HepG2 (cell line): ENCODE measurements around the gene CTF1. TPM values are rescaled to one million over a fixed set of nuclear protein-coding genes. Genes with fewer than 3 reads are reported as not detected.

Experiments used
- EEA1 ChIP-seq: sonication (generic); formaldehyde crosslinking; IDR thresholded peaks from 2 replicates; pipeline ENCODE4 v1.5.1; 2020; ENCODE audit warnings: mild to moderate bottlenecking, missing genetic modification reagents, borderline replicate concordance
- HES4 ChIP-seq: sonication (generic); formaldehyde crosslinking; IDR thresholded peaks from 2 replicates; pipeline ENCODE4 v1.9.0; 2021; ENCODE audit warnings: mild to moderate bottlenecking, missing genetic modification reagents, borderline replicate concordance
- HNF4G ChIP-seq, 2 experiments: sonication (generic) in 1 of 2; formaldehyde crosslinking in 1 of 2; IDR thresholded peaks; 2 replicates each; pipeline versions ENCODE4 v1.4.0 to v1.6.1; 2011 to 2020; ENCODE audit warnings: borderline replicate concordance in 2 of 2, low read depth in 2 of 2, mild to moderate bottlenecking in 2 of 2, low read length in 1 of 2, missing genetic modification reagents in 1 of 2, moderate library complexity in 1 of 2
- KDM2A ChIP-seq: sonication (generic); formaldehyde crosslinking; IDR thresholded peaks from 2 replicates; pipeline ENCODE4 v1.4.0; 2020; ENCODE audit warnings: low read depth, missing genetic modification reagents, borderline replicate concordance
- KDM3A ChIP-seq: IDR thresholded peaks from 2 replicates; pipeline ENCODE4 v1.6.1; 2018; ENCODE audit warnings: low read depth, missing compliant biosample characterization
- KDM5A ChIP-seq: fragments of 200-600 bp; sonication (generic); IDR thresholded peaks from 2 replicates; pipeline ENCODE4 v1.7.0; 2018; ENCODE audit warnings: antibody characterized with exemption, mild to moderate bottlenecking, low read length, borderline replicate concordance
- MTERF4 ChIP-seq: sonication (generic); formaldehyde crosslinking; IDR thresholded peaks from 2 replicates; pipeline ENCODE4 v1.8.0; 2023; ENCODE audit warnings: mild to moderate bottlenecking, missing genetic modification reagents
- NAIF1 ChIP-seq: sonication (generic); formaldehyde crosslinking; IDR thresholded peaks from 2 replicates; pipeline ENCODE4 v1.5.0; 2020; ENCODE audit warnings: mild to moderate bottlenecking, missing genetic modification reagents, borderline replicate concordance
- PHF8 ChIP-seq: sonication (generic); formaldehyde crosslinking; IDR thresholded peaks from 2 replicates; pipeline ENCODE4 v1.5.0; 2020; ENCODE audit warnings: missing genetic modification reagents
- POLR2G ChIP-seq: fragments of 200-400 bp; formaldehyde crosslinking; IDR thresholded peaks from 2 replicates; pipeline ENCODE4 v1.6.1; 2018; ENCODE audit warnings: mild to moderate bottlenecking, low read depth, low read length, moderate library complexity
- SNAPC5 ChIP-seq: sonication (generic); formaldehyde crosslinking; IDR thresholded peaks from 2 replicates; pipeline ENCODE4 v1.8.1; 2023; ENCODE audit warnings: mild to moderate bottlenecking, missing genetic modification reagents, borderline replicate concordance
- SNRNP70 ChIP-seq: fragments of 200-400 bp; formaldehyde crosslinking; IDR thresholded peaks from 2 replicates; pipeline ENCODE4 v1.6.1; 2017; ENCODE audit warnings: mild to moderate bottlenecking, low read depth, low read length, moderate library complexity
- TSC22D2 ChIP-seq: sonication (generic); formaldehyde crosslinking; IDR thresholded peaks from 2 replicates; pipeline ENCODE4 v1.5.1; 2020; ENCODE audit warnings: missing genetic modification reagents, mild to moderate bottlenecking, borderline replicate concordance
- ZBTB33 ChIP-seq: sonication (generic); formaldehyde crosslinking; IDR thresholded peaks from 2 replicates; pipeline ENCODE4 v1.4.0; 2020; ENCODE audit warnings: missing genetic modification reagents
- ZNF143 ChIP-seq: sonication (generic); formaldehyde crosslinking; IDR thresholded peaks from 2 replicates; pipeline ENCODE4 v1.4.0; 2020; ENCODE audit warnings: missing genetic modification reagents
- ZNF687 ChIP-seq: sonication (generic); formaldehyde crosslinking; IDR thresholded peaks from 2 replicates; pipeline ENCODE4 v1.5.1; 2020; ENCODE audit warnings: mild to moderate bottlenecking, missing genetic modification reagents, moderate library complexity
- ZNF713 ChIP-seq: sonication (generic); formaldehyde crosslinking; IDR thresholded peaks from 2 replicates; pipeline ENCODE4 v1.4.0; 2020; ENCODE audit warnings: mild to moderate bottlenecking, missing genetic modification reagents
- ZNF747 ChIP-seq: sonication (generic); formaldehyde crosslinking; IDR thresholded peaks from 2 replicates; pipeline ENCODE4 v1.8.1; 2023; ENCODE audit warnings: missing genetic modification reagents, mild to moderate bottlenecking, borderline replicate concordance
- ZNF766 ChIP-seq: sonication (generic); formaldehyde crosslinking; IDR thresholded peaks from 2 replicates; pipeline ENCODE4 v1.5.0; 2020; ENCODE audit warnings: missing genetic modification reagents, borderline replicate concordance
- ZNF850 ChIP-seq: sonication (generic); formaldehyde crosslinking; conservative IDR thresholded peaks from 2 replicates; pipeline ENCODE4 v1.9.0; 2021; ENCODE audit warnings: mild to moderate bottlenecking, missing genetic modification reagents
- polyA plus RNA-seq, 8 experiments: library from polyadenylated mRNA; depleted of rRNA in 3 of 8; stranded (reverse) in 7 of 8; unstranded in 1 of 8; fragments of >200 nt; fragmentation: Illumina TruSeq in 4 of 8; extraction: Trizol in 4 of 8; gene quantifications; 2 replicates each; pipeline versions ENCODE4 v1.2.1 to v1.2.3, GENCODE V29; 2011 to 2016; ENCODE audit warnings: low read depth in 4 of 8, missing spikeins in 1 of 8, mixed read lengths in 1 of 8; ENCODE audit not compliant: insufficient read depth in 1 of 8
- total RNA-seq, 5 experiments: library from RNA; depleted of rRNA; stranded (reverse); fragments of >200 nt; fragmentation: Illumina TruSeq; extraction: Trizol; gene quantifications; 2 replicates each; pipeline ENCODE4 v1.2.3, GENCODE V29; 2016; ENCODE audit warnings: low read depth in 1 of 5

The CTF1 gene
- total and polyA plus RNA-seq, 2 of the 13 experiments (the other 11 are each of a cell fraction or from before 2014, with no cell fraction given), result 0.13 to 1.8 TPM

- TF ChIP-seq KDM5A (peak; percentile 31; the same call in 1 of the 2 replicates), ZNF143 (no peak), EEA1 (CRISPR knock-in tag) (no peak), SNRNP70 (no peak), TSC22D2 (no peak), MTERF4 (CRISPR knock-in tag) (0 out of 2 replicates have a peak, but pooled peaks have one; percentile 18), SNAPC5 (CRISPR knock-in tag) (no peak), HNF4G (IDR thresholded peaks at IDR 0.05; ENCODE audit: borderline replicate concordance, low read depth, low read length) (no peak), HNF4G (CRISPR knock-in tag; IDR thresholded peaks at IDR 0.05; ENCODE audit: borderline replicate concordance, low read depth) (0 out of 2 replicates have a peak, but pooled peaks have one; percentile 17), KDM2A (CRISPR knock-in tag) (peak; percentile 96), POLR2G (peak; percentile 91), ZNF850 (CRISPR knock-in tag) (no peak), ZNF747 (CRISPR knock-in tag) (0 out of 2 replicates have a peak, but pooled peaks have one; percentile 75), NAIF1 (CRISPR knock-in tag) (no peak), PHF8 (CRISPR knock-in tag) (peak; percentile 62), ZNF713 (CRISPR knock-in tag) (peak; percentile 25; the same call in 1 of the 2 replicates), KDM3A (0 out of 2 replicates have a peak, but pooled peaks have one; percentile 25), ZNF766 (CRISPR knock-in tag) (0 out of 2 replicates have a peak, but pooled peaks have one; percentile 74), ZBTB33 (no peak; the same call in 1 of the 2 replicates), HES4 (no peak; the same call in 1 of the 2 replicates), ZNF687 (CRISPR knock-in tag) (peak; percentile 52)
Measured at GRCh38 chr16:30948667-30949649, 52.5 kb downstream of the CTF1 start, which contains the start of gene ORAI3 (continued).
